Thymus (tissue), 14 donors: ENCODE results near the gene FEV. TPM values are rescaled to one million over a fixed set of nuclear protein-coding genes. Genes with fewer than 3 reads are reported as not detected.
A peak's percentile ranks its signal among the peaks of the same experiment; 100 is the strongest.

Experiments
- DNase-seq, 9 donors: peaks; one replicate each; pipeline ENCODE4 v3.0.0-alpha.2; 2013; ENCODE audit warnings: low spot score in 9 of 9, low read depth in 6 of 9, missing footprints in 1 of 9
- H3K27ac ChIP-seq, 2 donors: one replicate each; pipeline ENCODE4 v1.5.1; 2013; ENCODE audit warnings: control low read depth in 1 of 2, low read depth in 1 of 2, low read length in 1 of 2, mild to moderate bottlenecking in 1 of 2, moderate library complexity in 1 of 2
- H3K27me3 ChIP-seq, 2 donors: one replicate each; pipeline ENCODE4 v1.5.1; 2013; ENCODE audit warnings: low read length in 1 of 2; ENCODE audit not compliant: control insufficient read depth in 2 of 2, insufficient read depth in 1 of 2
- H3K36me3 ChIP-seq, 2 donors: one replicate each; pipeline ENCODE4 v1.5.1; 2013; ENCODE audit warnings: low read length in 1 of 2, mild to moderate bottlenecking in 1 of 2, moderate library complexity in 1 of 2; ENCODE audit not compliant: control insufficient read depth in 2 of 2, insufficient read depth in 2 of 2
- H3K4me1 ChIP-seq, 2 donors: one replicate each; pipeline ENCODE4 v1.5.1; 2013; ENCODE audit warnings: low read length in 2 of 2; ENCODE audit not compliant: control insufficient read depth in 2 of 2, insufficient read depth in 2 of 2
- H3K4me3 ChIP-seq, 2 donors: one replicate each; pipeline ENCODE4 v1.5.1; 2013; ENCODE audit warnings: low read length in 2 of 2, control low read depth in 1 of 2, mild to moderate bottlenecking in 1 of 2
- H3K9me3 ChIP-seq, 2 donors: one replicate each; pipeline ENCODE4 v1.5.1; 2013; ENCODE audit warnings: low read length in 1 of 2, mild to moderate bottlenecking in 1 of 2; ENCODE audit not compliant: control insufficient read depth in 2 of 2, insufficient read depth in 1 of 2
- WGBS: extraction: QIAGEN DNeasy Blood & Tissue Kit; methylation state at CpG from one replicate; pipeline ENCODE4 v1.1.7; 2013; 5-methylcytosine and 5-hydroxymethylcytosine counted together
- long read RNA-seq, 10 donors: transcript quantifications; one replicate each; lab custom pipeline, GENCODE V29; 2026
- polyA plus RNA-seq: library from polyadenylated mRNA; stranded (reverse); fragments of 200-250 nt; gene quantifications from one replicate; pipeline ENCODE4 v1.2.3, GENCODE V29; 2013
- total RNA-seq: library from RNA; stranded (reverse); fragments of 120-200 nt; gene quantifications from one replicate; pipeline ENCODE4 v1.2.4, GENCODE V29; 2013
- donor health status: healthy.

FEV gene
- total RNA-seq (not detected), polyA plus RNA-seq (0.02 TPM)
- long read RNA-seq, donor 1: 0 reads
- long read RNA-seq, donor 2: 0 reads
- long read RNA-seq, donor 3: 0 reads
- long read RNA-seq, donor 4: 0 reads
- long read RNA-seq, donor 5: 0 reads
- long read RNA-seq, donor 6: 0 reads
- long read RNA-seq, donor 7: 0 reads
- long read RNA-seq, donor 8: 0 reads
- long read RNA-seq, donor 9: 0 reads
- long read RNA-seq, donor 10: 0 reads

DNA sequence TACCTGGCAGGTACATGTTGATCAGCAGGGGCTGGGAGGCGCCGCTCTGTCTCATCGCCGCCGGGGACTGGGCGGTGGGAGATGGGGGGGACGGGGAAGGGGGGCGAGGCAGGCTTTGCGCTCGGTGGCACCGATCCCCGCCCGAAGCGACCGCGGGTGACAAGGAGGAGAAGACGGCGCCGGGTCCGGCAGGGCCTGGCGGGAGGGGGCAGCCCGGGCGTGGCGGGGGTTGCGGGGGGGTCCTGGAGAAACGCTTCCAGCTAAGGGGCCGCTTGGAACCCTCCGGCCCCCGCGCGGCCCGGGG lies at the start of gene FEV:
Gene FEV, minus strand, starts transcription at position 164 of the 304 bp plus-strand sequence. Its CDS starts 109 bp downstream, at position 55.
- under 1% methylated on average over 32 of the region's 32 CpGs for WGBS
- Histone ChIP-seq H3K4me1 (peaks cover 3 to 11% of the 10 kb centered on the region in 2 donors), H3K4me3 (no peak within 1 kb of the TSS), H3K27me3 (peaks cover 74 to 99% of the 10 kb centered on the region in 2 donors), H3K27ac (no peak within 1 kb of the TSS), H3K9me3 (peaks cover 0 to 13% of the 10 kb centered on the region in 2 donors), H3K36me3 (no peaks in the 10 kb centered on the region)
- DNase-seq: no peak

DNA sequence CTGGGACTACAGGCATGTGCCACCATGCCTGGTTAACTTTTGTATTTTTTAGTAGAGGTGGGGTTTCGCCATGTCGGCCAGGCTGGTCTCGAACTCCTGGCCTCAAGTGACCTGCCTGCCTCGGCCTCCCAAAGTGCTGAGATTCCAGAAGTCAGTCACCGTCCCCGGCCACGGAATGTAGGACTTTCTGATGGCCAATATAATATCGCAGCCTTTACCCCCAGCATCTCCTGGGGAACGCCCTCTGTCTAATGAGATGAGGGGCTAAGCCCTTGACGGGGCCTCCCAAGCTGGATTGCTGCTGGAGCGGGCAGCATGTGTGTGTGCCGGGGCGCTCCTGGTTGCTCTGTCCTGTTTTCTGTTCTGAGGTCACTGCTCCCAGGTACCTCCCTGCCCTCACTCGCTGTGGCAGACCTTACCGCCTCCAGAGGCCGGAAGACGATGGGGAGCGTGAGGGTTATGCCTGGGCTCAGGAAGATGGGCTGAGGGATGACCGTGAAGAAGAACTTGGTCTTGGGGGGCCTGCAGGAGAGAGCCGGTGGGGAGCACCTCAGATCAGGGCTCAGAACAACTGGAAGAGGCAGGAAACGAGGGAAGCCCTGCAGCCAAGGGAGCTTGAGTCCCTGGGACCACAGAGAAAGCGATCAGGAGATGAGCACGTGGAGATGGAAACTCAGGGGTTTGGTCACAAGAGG lies 47.2 kb upstream of the FEV start:
- DNase-seq: no peak
- H3K4me3 ChIP-seq: no peak overlapping the region
- peaks cover 0 to 3% of the 10 kb centered on the region in 2 donors for H3K9me3 ChIP-seq
- WGBS: 92% methylated on average over 23 of the region's 23 CpGs
- H3K4me1 ChIP-seq: no peaks in the 10 kb centered on the region
- H3K36me3 ChIP-seq: no peaks in the 10 kb centered on the region
- no peak overlapping the region for H3K27ac ChIP-seq
- H3K27me3 ChIP-seq: peaks cover 0 to 36% of the 10 kb centered on the region in 2 donors

DNA sequence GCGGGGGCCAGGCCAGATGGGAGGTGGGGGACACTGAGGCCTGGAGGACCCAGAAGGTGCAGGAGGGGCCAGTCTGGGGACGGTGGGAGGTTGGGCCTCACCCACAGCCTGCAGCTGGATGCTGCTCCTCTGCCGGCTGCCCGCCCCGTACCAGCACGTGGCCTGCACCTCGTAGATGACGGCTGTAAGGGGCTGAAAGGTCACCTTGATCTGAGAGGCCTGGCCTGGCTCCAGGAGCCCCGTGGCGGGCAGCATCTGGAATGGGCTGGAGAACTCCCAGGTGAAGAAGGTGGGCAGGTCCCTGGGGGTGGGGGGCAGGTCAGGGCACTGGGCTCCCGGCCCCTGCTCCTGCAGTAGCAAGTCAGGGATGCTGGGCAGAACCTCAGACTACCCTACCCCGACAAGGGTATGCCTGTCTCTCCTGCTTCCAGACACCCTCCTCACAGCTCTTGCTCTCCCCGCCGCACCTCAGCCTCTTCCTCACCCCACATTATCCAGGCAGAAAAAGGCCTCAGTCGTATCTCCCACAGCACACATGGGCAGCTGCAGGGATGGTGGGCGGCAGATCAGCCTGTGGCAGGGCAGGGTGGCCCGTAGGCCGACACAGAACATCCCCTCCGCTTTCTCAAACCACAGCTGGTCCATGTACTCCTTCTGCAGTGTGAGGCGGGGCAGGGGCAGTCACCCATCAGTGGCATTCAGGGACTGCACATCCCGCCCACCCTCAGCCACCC lies 46.2 kb upstream of the FEV start:
- no peak for DNase-seq
- no peaks in the 10 kb centered on the region for H3K4me1 ChIP-seq
- H3K36me3 ChIP-seq: no peaks in the 10 kb centered on the region
- H3K4me3 ChIP-seq: no peak overlapping the region
- no peak overlapping the region for H3K27ac ChIP-seq
- H3K9me3 ChIP-seq: peaks cover 0 to 3% of the 10 kb centered on the region in 2 donors
- WGBS: 93% methylated on average over 21 of the region's 21 CpGs
- H3K27me3 ChIP-seq: peaks cover 0 to 40% of the 10 kb centered on the region in 2 donors

DNA sequence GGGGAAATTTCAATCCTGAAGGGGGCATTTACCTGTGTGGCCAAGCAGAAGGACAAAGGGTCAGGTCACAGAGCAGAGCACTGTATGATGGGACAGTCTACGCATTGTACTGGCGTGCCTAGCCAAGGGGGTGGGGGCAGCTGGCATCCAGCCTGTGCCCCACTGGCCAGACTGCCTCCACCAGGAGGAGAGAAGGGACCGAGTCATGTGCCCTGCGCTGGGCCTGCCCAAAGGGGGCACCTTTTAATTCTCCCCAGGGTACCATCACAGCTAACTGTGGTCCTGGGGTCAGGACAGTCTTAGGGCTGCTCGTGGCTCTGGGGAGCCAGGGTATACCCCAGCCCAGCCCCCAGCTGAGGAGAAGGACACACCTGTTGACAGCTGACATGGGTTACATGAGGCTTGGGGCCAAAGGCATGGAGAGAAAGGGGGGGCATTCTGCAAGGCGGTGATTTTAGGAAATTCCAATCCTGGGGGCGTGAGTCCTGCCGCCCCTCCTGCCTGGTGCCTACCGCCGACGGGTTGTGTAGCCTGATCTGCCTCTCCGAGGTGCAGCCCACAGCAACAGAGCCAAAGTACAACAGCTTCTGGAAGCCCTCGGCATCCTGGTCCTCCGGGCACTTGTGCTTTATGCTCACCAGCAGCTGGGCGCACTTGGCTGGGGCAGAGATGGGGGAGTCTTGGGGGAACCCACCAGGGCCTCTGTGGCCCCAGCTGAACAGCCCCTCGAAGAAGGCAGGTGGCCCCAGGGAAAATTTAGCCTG lies 45.4 kb upstream of the FEV start:
- Histone ChIP-seq H3K4me3 (no peak overlapping the region), H3K27ac (no peak overlapping the region), H3K4me1 (no peaks in the 10 kb centered on the region), H3K9me3 (no peaks in the 10 kb centered on the region), H3K36me3 (no peaks in the 10 kb centered on the region), H3K27me3 (peaks cover 0 to 37% of the 10 kb centered on the region in 2 donors)
- WGBS: 90% methylated on average over 16 of the region's 16 CpGs
- DNase-seq: no peak

DNA sequence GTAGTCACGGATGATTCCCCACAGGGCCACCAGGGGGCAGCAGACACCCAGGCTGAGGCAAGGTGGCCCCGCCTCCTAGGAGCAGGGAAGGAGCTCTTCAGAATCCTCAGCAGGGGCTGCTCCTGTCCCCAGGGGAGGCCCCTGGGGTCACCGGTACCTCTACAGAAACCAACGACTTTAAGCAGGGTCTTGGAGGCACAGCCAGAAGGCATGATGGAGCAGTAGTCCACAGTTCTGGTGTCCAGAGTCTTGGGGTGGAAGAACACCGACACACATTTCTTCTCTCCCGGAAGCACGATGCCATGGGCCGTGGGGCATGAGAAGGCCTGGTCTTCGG lies 44.8 kb upstream of the FEV start:
- Histone ChIP-seq H3K27ac (no peak overlapping the region), H3K4me3 (no peak overlapping the region), H3K9me3 (no peaks in the 10 kb centered on the region), H3K36me3 (no peaks in the 10 kb centered on the region), H3K4me1 (no peaks in the 10 kb centered on the region), H3K27me3 (peaks cover 0 to 39% of the 10 kb centered on the region in 2 donors)
- 52% methylated on average over 9 of the region's 9 CpGs for WGBS
- DNase-seq: peak; percentile 27 to 76 (median 55)

DNA sequence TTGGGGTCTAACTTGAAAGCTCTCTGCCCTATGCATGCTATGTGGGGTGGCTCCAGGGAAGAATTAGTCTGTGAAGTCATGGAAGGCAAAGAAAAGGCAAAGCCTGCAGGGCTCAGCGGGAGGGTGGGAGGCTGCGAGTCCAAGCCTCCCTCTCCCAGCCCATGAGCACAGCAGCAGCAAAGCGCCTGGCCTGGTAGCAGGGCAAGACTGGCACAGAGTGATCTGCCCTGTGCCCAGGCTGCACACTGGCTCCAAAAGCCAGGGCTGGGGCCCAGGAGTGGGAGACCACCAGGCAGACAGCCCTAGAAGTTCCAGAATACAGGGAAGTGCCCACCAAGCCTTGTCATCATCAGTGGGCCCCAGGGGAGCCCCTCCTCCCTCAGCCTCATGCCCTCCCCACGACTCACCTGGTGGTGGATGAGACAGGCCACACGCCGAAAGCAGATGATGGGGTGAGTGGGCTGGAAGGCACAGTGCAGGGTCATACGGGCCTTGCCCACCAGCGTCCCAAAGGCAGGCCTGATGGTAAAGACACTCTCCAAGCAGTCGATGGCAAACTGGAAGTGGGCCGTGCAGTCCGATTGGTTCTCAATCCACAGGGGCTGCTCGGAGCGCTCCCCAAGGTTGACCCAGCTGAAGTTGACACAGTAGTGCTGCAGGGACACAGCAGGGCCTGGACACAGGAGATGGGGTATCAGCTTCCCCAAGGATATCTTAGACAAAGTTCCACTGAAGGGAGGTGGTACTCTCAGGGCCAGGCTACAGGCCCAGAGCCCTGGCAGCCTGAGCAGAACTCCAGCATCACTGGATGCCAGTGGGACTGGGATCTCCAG lies 44.2 kb upstream of the FEV start:
- 85% methylated on average over 13 of the region's 13 CpGs for WGBS
- no peak for DNase-seq

DNA sequence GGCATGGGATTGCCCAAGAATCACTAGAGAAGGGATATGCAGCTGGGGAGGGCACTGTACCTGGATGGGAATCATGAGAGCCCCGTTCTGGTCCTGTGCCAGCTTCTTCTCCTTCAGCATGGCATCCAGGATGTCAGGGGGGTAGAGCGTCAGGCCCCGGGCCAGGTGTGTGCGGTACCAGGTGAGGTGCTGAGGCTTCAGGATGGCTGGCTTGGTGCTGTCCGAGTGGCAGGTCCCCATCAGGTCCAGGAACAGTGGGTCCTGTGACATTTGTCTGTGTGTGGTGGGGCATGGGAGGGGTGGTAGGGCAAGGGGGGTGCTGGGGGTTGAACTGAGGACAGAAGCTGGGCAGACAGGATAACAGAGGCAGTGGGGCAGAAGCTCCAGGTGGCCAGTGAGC lies 43.2 kb upstream of the FEV start:
- DNase-seq: no peak
- Histone ChIP-seq H3K4me1 (no peaks in the 10 kb centered on the region), H3K9me3 (no peaks in the 10 kb centered on the region), H3K36me3 (no peaks in the 10 kb centered on the region), H3K27me3 (peaks cover 0 to 43% of the 10 kb centered on the region in 2 donors), H3K27ac (no peak overlapping the region), H3K4me3 (no peak overlapping the region)
- whole genome bisulfite sequencing: 80% methylated on average over 5 of the region's 5 CpGs

More for the DNA sequence above, 44.2 kb upstream of the FEV start:
- H3K4me3 ChIP-seq: no peak overlapping the region
- no peaks in the 10 kb centered on the region for H3K9me3 ChIP-seq
- H3K27me3 ChIP-seq: peaks cover 0 to 39% of the 10 kb centered on the region in 2 donors
- no peaks in the 10 kb centered on the region for H3K4me1 ChIP-seq
- no peak overlapping the region for H3K27ac ChIP-seq
- H3K36me3 ChIP-seq: no peaks in the 10 kb centered on the region

DNA sequence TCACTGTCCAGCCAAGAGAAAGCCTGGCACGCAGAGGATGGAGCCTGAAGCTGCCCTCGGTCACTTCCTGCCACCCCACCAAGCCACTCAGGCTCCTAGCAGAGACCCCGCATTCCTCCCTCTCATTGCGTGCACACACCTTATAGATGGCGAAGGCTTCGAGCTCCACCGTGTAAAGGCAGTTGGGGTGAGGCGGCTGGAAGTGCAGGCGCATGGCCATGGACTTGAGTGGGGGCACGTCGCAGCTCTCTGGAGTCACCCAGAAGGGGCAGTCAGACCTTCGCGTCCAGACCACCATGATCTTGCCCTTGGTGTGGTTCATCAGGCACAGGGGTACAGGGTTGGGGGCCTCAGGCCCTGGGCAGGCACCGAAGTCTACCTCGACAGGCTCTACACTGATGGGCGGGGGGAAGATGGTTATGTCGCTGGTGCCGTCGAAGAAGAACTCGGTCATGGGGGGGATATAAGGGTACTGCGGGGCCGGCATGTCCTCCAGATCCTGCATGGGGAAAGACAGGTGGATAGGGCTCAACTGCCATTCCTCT lies 42.6 kb upstream of the FEV start:
- DNase-seq: no peak
- no peak overlapping the region for H3K27ac ChIP-seq
- H3K36me3 ChIP-seq: no peaks in the 10 kb centered on the region
- peaks cover 0 to 43% of the 10 kb centered on the region in 2 donors for H3K27me3 ChIP-seq
- WGBS: 95% methylated on average over 22 of the region's 22 CpGs
- no peaks in the 10 kb centered on the region for H3K4me1 ChIP-seq
- H3K9me3 ChIP-seq: no peaks in the 10 kb centered on the region
- no peak overlapping the region for H3K4me3 ChIP-seq
